Mesodermal cell (in vitro differentiated cells): ENCODE data around the gene MMP11.

Experiments
- H3K27ac ChIP-seq: 2 replicates; pipeline ENCODE4 v1.7.0; 2013; ENCODE audit warnings: mild to moderate bottlenecking, low read depth, low read length, moderate library complexity; ENCODE audit not compliant: severe bottlenecking
- H3K36me3 ChIP-seq: 2 replicates; pipeline ENCODE4 v1.7.1; 2013; ENCODE audit warnings: mild to moderate bottlenecking, low read length, moderate library complexity; ENCODE audit not compliant: control insufficient read depth, insufficient read depth
- H3K4me1 ChIP-seq: one replicate; pipeline ENCODE4 v1.7.1; 2013; ENCODE audit warnings: mild to moderate bottlenecking, low read length; ENCODE audit not compliant: insufficient read depth, control insufficient read depth, poor library complexity, severe bottlenecking
- H3K4me3 ChIP-seq: 2 replicates; pipeline ENCODE4 v1.7.0; 2013; ENCODE audit warnings: low read length, control low read depth, mild to moderate bottlenecking; ENCODE audit not compliant: insufficient read depth, poor library complexity, severe bottlenecking; ENCODE audit errors: extremely low read depth
- H3K9me3 ChIP-seq: 2 replicates; pipeline ENCODE4 v1.7.1; 2013; ENCODE audit warnings: mild to moderate bottlenecking, low read length, moderate library complexity; ENCODE audit not compliant: control insufficient read depth
- WGBS, 2 experiments: methylation state at CpG; one replicate each; pipeline ENCODE4 v1.1.5; 2013; ENCODE audit warnings: missing lambda C conversion rate in 2 of 2; ENCODE audit not compliant: insufficient coverage in 2 of 2; 5-methylcytosine and 5-hydroxymethylcytosine counted together

MMP11 gene

DNA sequence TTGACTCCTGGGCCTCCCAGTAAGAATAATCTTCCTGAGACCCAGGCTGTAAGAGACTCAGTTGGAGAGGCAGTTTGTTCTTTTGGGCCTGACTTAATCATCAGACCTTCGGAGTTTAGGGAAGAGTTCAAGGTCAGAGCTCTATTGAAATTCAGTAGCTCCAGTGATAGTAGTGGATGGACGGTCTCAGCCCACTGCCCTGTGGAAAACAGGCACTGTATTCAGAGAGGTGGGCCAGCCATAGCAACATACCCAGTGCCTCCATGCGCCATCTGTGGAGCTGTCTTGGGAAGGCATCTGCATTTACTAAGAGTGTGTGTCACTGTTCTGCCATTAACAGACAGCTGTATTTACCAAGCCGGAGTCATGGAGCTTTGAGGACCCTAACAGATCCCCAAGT lies 17.0 kb downstream of the MMP11 start:
- H3K4me1 ChIP-seq, result peaks cover 11% of the 10 kb centered on the region
- peaks cover 59% of the 10 kb centered on the region for H3K36me3 ChIP-seq
- no peak overlapping the region for H3K27ac ChIP-seq
- peak overlapping the region; percentile 11 for H3K4me3 ChIP-seq
- H3K9me3 ChIP-seq, result no peaks in the 10 kb centered on the region
- WGBS, 2 experiments, result 89 to 94% methylated on average over 2 to 4 of the region's 4 CpGs

DNA sequence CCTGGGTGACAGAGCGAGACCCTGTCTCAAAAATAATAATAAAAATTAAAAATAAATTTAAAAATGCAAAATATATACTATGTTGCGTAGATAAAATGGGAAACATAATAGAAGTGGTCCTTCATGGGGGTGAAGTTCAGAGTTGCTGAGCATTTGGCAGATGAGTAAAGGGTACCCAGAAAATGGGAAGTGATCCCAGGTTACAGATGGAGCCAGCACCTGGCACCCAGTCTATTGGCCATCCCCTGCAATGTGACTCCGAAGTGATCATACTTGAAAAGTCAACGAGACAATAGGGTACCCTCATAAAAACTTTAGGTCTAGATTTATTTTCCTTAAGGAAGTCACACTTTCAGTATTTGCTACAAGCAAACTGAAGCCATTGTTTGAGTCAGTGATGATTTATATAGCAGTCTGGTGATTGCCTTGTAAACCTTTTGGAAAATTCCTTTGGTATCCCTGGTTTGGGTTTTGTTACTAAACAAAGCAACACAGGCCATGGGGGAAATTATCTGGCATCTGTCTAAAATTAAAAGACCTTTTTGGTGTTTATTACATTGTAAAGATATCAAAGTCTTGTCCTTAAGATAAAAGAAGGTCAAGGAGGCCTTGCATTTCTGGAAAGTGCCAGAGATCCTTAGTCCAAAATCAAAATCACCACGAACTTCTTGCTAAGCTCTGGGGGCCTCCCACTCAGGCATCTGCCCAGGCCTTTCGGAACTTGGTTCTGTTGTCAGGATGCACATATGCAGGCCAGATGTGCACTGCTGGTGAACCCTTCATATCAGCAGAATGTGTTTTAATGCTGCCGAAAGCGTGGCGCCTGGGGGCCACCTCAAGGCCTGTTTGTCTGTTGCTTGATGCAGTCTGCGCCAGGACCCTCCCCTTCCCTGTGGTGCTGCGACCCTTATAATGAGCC lies 18.4 kb downstream of the MMP11 start:
- Histone ChIP-seq H3K9me3 (no peaks in the 10 kb centered on the region), H3K36me3 (peaks cover 72% of the 10 kb centered on the region), H3K4me3 (no peak overlapping the region), H3K27ac (no peak overlapping the region), H3K4me1 (peaks cover 10% of the 10 kb centered on the region)
- 95% methylated on average over 8 to 9 of the region's 11 CpGs for WGBS, 2 experiments

DNA sequence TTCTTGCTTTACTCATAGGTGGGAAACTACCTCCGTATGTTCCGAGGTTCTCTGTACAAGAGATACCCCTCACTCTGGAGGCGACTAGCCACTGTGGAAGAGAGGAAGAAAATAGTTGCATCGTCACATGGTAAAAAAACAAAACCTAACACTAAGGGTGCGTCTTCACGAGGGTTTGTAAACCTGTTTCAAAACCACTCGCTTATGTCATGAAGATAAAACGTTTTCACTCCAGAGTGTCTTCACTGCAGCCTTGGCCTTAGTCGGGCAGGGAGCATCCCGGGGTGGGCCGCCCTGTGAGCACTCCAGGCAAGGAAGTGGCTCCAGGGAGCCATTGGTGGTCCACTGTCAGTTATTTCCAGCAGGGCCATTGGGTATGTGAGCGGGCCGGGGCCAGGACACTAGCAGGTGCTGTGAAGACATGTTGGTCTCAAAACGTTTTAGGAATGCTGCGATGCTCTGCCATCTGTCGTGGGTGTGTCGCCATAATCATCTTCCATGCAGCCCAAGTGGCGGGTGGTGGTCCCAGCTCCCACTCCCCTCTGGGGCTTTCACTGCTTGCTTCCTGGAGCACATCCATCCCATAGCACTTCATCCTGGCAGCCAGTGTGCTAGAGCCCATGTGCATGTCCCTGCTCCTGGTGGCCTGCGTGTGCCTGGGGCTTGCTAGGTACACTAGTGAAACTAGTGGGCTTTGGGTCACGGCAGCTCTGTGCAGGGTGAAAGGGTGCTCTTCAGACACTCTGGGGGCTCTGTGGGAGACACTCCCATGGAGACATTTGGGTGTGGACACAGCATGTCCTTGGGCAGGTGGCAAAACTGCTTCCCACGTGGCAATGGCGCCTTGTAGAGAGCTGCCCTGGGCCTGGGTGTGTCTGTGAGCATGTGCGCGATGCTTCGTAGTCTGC lies 19.3 kb downstream of the MMP11 start:
- H3K27ac ChIP-seq, result no peak overlapping the region
- peaks cover 80% of the 10 kb centered on the region for H3K36me3 ChIP-seq
- no peak overlapping the region for H3K4me3 ChIP-seq
- H3K4me1 ChIP-seq, result peaks cover 5% of the 10 kb centered on the region
- no peaks in the 10 kb centered on the region for H3K9me3 ChIP-seq
- WGBS, 2 experiments, result 97% methylated on average over 23 to 24 of the region's 25 CpGs

DNA sequence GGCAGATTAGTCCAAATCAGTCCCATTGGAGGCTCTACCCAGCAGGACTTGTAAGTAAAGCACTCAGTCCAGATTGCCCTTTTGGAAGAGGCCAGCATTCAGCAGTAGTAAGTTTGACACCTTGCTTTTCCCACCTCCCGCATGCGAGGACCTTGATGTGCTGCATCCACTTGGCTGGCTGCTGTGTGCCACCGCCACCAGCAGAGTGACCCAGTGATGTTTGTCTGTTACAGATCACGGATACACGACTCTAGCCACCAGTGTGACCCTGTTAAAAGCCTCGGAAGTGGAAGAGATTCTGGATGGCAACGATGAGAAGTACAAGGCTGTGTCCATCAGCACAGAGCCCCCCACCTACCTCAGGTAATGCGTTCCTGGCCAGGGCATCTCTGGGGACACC lies 20.7 kb downstream of the MMP11 start:
- peaks cover under 1% of the 10 kb centered on the region for H3K4me1 ChIP-seq
- H3K9me3 ChIP-seq, result no peaks in the 10 kb centered on the region
- H3K27ac ChIP-seq, result no peak overlapping the region
- 97 to 98% methylated on average over 6 to 7 of the region's 8 CpGs for WGBS, 2 experiments
- H3K36me3 ChIP-seq, result peaks cover 86% of the 10 kb centered on the region
- H3K4me3 ChIP-seq, result no peak overlapping the region

DNA sequence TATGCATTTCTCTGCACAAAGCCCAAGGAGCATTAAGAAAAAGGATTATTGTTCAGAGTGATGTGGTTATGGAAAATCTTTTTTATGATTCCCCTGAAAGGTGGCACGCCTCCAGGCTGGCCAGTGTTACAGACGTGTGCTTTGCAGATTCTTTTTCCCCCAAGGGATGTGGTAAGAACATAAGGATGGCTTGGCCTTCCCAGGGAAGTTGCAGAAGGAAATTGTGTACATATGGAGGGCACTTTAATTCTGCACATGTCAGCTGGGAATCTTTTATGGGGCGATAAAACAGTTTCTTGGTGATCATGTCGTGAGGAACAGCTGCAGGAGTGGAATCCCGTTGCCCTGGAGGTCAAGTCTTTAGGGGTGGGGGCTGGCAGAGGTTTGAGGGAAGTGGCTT lies 23.8 kb downstream of the MMP11 start:
- H3K36me3 ChIP-seq, result peaks cover 89% of the 10 kb centered on the region
- 100% methylated on average over 4 to 5 of the region's 5 CpGs for WGBS, 2 experiments

DNA sequence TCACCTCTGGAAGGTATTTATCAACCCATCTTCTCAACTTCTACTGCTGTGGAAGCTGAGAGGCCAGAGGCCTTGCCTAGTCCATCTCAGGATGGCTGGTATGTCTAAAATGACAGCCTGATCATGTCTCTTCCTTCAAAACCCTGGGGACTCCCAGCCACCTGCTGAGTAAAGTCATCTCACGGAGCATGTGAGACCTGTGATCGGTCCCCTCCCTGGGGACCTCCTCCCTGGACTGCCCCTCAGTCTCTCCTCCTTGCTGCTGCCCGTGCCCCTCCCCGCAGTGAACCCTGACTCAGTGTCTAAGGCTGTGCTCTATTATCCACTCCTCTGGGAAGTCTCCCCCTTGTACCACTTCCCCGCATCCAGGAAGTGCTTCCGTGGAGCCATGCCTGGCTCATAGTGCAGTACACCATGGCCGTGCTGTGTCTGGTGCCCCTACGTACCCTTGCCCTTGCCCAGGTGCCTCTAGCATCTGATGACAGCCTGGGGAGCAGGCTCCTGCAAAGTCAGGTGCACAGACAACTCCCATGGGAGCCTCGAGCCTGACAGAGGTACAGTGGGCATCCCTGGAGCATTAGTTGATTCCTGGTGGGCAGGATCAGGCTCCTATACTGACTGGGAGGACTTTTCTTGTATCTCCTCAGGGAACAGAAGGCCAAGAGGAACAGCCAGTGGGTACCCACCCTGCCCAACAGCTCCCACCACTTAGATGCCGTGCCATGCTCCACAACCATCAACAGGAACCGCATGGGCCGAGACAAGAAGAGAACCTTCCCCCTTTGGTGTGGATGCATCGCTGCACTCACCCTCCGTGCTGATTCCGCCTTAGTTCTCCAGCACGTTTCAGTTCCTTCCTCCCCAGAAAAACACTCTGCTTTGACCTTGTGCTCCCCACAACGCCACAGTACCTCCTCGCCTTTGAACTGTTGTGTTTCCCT lies 27.9 kb downstream of the MMP11 start:
- H3K4me1 ChIP-seq, result no peaks in the 10 kb centered on the region
- no peak overlapping the region for H3K4me3 ChIP-seq
- H3K9me3 ChIP-seq, result no peaks in the 10 kb centered on the region
- H3K27ac ChIP-seq, result no peak overlapping the region
- 94 to 97% methylated on average over 17 to 18 of the region's 18 CpGs for WGBS, 2 experiments
- peaks cover 92% of the 10 kb centered on the region for H3K36me3 ChIP-seq

More for the DNA sequence above, 23.8 kb downstream of the MMP11 start:
- Histone ChIP-seq H3K4me1 (no peaks in the 10 kb centered on the region), H3K9me3 (no peaks in the 10 kb centered on the region), H3K27ac (no peak overlapping the region), H3K4me3 (no peak overlapping the region)

DNA sequence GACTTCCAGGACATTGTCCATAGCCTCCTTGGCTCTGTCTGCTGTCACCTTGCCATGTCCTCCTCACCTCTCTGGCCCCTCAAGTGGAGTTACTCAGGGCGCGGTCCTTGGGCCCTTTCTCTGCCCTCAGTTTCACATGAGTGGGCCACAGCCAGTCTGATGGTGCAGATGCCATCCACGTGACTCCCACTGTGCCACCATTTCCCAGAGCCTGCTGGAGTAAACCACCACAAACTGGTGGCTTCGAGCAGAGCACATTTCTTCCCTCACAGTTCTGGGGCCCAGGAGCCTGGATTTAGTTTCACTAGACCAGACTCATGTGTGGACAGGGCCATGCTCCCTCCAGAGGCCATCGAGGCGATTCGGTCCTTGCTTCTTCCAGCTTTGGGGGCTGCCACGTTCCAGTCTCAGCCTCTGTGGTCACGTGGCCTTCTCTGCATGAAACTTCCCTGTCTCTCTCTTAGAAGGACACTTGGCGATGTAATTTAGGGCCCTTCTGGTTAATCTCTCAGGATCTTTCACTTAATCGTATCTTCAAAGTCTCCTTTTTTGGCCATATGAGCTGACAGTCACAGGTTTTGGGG lies 28.7 kb downstream of the MMP11 start:
- WGBS, 2 experiments, result 89 to 97% methylated on average over 11 of the region's 11 CpGs
- no peak overlapping the region for H3K4me3 ChIP-seq
- peaks cover 92% of the 10 kb centered on the region for H3K36me3 ChIP-seq
- H3K9me3 ChIP-seq, result no peaks in the 10 kb centered on the region
- H3K4me1 ChIP-seq, result no peaks in the 10 kb centered on the region
- H3K27ac ChIP-seq, result no peak overlapping the region

DNA sequence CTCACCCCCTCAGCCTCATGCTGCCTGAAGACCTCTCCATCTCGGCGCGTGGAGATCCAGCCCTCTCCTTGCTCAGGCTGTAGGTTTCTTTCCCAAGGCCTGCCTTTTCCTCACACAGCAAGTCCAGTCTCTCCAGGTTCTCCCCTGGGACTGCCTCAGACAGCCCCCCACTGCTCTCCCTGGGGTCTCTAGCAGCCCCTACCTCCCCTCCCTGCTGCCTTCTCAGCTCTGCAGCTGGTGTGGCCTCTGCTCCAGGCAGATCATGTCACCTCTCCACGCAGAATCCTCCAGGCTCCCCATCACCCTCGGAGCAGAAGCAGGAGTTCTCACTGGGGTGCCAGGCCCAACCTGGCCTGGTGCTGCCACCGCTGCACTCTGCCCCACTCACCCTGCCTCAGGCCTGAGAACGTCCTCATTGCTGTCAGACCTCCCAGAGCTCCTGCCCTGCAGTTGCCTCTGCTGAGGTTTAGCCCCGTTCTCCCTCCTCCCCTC lies 29.3 kb downstream of the MMP11 start:
- WGBS, 2 experiments, result 95 to 97% methylated on average over 3 to 8 of the region's 8 CpGs
- no peak overlapping the region for H3K4me3 ChIP-seq
- no peak overlapping the region for H3K27ac ChIP-seq
- no peaks in the 10 kb centered on the region for H3K4me1 ChIP-seq
- H3K9me3 ChIP-seq, result no peaks in the 10 kb centered on the region
- H3K36me3 ChIP-seq, result peaks cover 91% of the 10 kb centered on the region

DNA sequence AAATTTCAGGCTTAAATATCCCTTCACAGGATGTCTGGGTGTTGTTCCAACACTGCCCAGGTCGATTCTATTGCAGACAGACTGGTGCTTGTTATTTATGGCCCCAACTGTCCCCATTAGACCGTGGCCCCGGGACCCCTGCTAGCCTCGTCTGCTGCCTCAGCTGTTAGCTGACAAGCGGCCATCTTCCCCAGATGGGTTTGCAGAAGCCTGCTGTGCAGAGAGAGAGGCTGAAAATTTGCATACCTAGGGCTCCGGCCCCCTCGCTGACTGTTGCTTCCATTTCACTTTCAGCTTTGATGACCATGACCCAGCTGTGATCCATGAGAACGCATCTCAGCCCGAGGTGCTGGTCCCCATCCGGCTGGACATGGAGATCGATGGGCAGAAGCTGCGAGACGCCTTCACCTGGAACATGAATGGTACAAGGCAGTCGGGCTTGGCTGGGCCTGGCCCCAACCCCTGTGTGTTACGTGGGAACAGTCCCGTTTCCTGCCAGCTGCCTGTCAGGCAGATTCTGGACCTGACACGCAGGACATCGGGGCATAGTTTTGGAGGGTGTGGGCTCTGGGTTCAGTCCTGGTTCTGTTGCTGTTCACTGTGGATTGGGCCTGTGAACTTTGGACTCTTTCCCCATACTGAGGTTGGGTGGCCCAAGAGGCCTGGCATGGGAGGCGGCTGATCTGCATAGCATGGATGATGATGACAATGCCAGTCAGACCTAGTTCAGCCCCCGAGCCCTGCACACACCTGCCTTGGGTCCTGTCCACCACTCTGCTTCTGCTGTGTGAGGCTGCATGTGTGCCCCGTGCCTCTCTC lies 30.6 kb downstream of the MMP11 start:
- H3K9me3 ChIP-seq, result no peaks in the 10 kb centered on the region

More for the DNA sequence above, 30.6 kb downstream of the MMP11 start:
- Histone ChIP-seq H3K27ac (no peak overlapping the region), H3K4me3 (no peak overlapping the region), H3K36me3 (peaks cover 94% of the 10 kb centered on the region), H3K4me1 (no peaks in the 10 kb centered on the region)
- 84 to 85% methylated on average over 19 to 21 of the region's 21 CpGs for WGBS, 2 experiments
